Activated naive CD4-positive, alpha-beta T cell treated with anti-CD3 and anti-CD28 coated beads, Interleukin-2, amount 50 U/mL, for 16 hours (primary cell): ENCODE data around the gene ANKRD17.
"Not testable (repeated sequence)": the region's sequence is repeated elsewhere in the genome, so short reads cannot be mapped to it uniquely, and the experiment has no call there.

ENCODE experiments used
- DNase-seq: peaks from one replicate; pipeline ENCODE4 v3.0.0-alpha.2; 2020

The ANKRD17 gene

DNA sequence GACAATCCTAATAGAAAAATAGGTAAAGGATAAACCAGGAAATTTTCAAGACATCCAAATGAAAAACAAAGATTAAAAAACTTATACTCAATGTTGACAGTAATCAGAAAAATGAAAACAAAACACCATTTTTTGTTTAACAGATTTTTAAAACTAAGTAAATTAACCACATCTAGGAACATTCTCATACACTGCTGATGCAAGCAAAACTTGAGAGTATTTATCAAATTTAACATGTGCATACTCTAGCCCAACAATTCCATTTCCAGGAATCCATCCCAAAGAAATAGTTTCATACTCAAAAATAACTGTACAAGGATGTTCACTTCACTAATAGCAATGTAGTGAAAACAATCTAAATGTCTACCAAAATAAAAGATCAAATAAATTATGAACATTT lies 11.5 kb downstream of the ANKRD17 start:
- DNase-seq = no peak

DNA sequence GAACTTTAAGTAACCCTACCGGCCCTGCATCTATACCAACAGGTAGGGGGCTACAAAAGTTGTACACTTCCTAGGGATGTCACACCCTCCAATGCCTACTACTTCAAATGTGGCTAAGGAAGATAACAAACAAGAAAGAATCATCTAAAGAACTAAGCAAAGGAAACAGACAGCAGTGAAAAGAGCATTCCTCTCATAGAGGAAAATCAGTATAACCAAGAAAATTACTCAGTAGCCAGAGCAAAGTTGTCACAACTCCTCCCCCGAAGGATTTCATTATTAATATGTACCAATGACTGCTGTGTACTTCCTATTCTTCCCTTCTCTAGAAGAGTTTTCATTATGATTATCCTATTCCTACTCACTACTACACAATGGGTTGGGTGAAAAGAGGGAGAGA lies 12.6 kb downstream of the ANKRD17 start:
- DNase-seq = no peak

DNA sequence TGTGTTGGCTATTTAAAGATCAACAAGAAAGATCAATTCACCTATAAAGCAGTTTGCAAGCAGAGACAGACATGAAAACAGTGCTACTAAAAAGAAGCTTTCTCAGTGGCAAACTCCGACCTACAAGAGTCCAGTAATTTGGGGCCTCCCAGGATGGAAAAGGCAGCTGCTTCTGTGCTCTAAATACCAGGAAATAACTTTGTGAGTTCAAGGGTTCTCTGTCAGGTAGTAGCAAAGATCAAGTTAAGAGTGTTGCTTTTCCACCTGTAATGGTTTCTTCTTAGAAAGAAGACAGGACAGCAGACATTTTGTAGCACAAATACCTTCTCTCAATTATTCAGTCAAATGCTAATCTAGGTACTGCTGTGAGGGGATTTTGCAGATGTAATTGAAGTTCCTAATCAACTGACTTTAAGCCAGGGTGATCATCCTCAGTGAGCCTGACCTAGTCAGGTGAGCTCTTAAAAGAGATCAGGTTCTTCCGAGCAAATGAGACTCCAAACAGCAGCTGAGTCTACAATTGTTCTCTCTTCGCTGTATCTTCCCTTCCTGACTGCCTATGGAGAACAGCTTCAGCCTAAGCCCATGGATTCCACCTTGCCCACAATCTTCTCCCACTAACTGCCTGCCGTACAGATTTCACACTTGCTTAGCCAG lies 13.5 kb downstream of the ANKRD17 start:
- no peak for DNase-seq

DNA sequence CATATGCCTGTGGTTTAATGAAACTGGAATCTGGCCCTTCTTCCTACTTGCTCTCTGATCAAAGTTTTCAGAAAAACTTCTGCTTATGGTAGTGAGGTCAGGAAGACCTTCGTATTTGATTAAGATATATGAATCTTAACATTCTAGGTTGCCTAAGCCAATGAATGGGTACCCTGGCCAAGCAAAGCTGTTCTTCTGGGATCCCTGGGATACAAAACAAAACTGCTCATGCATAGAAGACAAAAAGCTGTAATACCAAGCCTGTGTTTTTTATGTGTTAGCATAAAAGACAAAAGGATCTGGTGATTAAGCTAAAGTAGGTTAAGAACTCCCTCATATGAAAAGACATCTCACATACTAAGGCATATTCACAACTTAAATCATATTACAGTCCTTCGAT lies 21.6 kb downstream of the ANKRD17 start:
- no peak for DNase-seq

DNA sequence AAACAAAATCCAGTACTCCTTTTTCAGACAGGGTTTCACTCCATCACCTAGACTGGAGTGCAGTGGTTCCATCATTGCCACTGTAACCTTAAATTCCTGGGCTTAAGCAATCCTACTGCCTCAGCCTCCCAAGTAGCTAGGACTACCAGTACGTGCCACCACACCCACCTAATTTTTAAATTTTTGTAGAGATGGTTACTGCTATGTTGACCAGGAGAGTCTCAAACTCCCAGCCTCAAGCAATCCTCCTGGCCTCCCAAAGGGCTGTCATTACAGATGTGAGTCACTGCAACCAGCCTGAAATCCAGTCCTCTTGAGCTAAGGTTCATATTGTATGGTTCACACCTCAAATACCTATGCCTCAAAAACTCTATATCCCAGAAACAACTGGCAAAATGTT lies 22.4 kb downstream of the ANKRD17 start:
- no peak for DNase-seq

DNA sequence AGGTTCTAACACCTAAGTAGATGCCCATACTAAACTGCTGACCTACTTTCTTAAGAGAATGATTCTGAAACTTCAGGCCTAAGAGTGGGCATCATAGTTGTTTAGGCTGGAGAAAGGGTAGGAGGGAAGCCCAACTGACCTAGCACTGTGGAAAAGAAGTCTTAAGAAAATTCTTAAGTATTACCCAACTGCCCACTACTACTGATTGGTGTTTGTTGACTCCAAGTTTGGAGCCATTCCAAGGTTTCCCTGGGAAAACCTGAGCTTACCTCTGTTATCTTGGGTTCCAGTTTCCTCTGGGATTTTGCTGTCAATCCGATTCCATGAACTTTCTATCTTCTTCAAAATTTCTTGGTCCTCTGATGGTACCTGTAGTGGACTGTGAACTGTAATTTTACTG lies 23.9 kb downstream of the ANKRD17 start:
- no peak for DNase-seq

DNA sequence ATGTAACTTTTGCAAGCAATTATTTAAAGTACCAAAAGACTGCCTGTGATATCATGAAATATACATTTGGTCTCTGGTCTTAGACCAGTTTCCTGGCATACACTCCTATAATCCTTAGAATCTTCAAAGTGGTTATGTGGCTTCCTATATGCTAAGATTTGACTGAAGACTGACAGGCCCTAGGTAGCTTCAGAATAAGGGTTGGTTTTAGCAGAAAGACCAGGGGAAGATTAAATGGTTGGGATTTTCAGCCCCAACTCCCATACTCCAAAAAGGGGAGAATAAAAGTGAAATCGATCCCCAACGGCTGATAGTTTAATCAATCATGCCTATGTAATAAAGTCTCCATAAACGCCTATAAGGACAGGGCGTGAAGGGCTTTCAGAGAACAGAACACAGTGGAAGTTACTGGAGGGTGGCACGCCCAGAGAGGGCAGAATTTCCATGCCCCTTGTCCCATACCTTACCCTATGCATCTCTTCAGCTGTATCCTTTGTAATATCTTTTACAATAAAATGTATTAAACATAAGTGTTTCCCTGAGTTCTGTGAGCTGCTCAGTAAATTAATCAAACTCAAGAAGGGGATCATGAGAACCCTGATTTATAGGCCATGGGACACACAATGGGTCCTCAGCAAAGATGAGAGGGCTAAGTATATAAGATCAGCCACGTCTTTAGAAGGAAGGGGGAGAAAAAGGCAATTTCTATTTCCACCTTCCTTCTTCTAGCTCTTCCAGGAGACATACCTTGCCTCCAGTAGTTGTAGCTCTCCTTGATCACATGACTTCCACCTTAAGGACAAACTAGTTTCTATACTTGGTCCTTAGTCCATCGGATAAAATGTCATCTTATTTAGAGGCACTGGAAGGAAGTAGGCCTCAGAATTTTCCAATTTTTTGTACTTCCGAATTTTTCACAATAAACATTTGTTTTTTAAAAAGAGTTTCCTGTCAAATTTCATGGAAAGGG lies 26.8 kb downstream of the ANKRD17 start:
- no peak for DNase-seq

DNA sequence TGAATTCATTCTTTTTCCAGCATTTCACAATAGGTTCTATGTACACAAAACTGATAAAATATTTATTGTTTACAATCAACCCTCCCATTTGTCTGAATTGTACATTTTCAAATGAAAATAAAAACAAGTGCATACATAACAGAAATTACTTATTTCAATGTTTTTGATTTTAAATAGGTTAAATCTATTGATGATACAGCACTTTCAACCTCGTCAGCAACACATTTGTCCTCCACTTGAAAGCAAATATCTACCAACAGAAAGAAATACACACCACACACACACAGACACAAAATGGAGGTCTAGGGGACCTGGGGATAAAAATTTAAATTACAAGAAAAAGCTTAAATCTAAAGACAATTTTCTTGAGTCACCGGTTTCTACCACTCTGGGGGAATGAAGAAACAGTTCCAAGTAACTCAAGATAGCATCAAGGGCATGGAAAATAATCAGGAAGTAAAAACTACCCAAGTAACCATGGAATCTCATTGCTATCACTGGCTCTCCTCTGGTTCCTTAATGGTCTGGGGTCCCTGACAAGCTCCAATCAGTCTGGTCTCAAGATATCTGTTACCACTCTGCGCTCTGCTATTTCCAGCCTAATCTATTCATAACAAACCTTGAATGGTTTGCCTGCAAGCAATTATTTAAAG lies 27.6 kb downstream of the ANKRD17 start:
- no peak for DNase-seq

DNA sequence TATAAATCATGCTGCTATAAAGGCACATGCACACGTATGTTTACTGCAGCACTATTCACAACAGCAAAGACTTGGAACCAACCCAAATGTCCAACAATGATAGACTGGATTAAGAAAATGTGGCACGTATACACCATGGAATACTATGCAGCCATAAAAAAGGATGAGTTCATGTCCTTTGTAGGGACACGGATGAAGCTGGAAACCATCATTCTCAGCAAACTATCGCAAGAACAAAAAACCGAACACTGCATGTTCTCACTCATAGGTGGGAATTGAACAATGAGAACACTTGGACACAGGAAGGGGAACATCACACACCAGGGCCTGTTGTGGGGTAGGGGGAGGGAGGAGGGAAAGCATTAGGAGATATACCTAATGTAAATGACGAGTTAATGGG lies 29.8 kb downstream of the ANKRD17 start:
- DNase-seq = not testable (repeated sequence)

DNA sequence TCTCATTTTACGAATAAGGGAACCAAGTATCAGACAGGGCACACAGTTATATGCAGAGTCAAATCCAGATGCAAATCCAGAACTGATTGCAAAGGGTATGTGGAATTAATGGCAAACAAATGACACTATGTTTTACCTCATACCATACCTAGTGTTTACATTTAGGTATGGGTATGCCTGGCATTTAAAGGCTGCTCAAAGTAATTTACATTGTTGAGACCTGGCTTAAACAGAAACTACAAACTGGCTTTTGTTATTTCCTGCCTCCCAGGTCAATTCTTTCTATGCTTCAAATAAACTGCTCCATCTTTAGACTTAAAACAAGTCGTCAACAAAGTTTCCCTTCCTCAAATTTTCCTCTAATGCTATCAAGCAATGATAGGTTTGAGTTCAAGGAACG lies 33.7 kb downstream of the ANKRD17 start:
- no peak for DNase-seq

DNA sequence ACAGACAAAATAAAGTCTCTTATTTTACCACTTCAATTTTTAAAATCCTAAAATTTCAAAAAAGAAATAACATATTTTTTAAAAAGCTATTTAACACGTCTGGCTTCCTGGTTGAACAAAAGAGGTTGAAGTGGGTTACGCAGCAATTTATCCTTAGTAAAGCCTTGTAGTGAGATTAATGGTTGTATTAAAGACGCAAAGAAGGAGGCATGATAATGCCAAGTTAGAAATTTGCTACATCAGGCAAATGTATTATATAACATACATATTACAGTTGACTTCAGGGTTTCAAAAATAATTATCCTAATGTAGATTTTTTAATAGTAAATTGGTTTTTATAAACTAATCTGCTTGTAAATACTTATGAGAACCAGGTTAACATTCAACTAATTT lies 35.3 kb downstream of the ANKRD17 start:
- DNase-seq = no peak

DNA sequence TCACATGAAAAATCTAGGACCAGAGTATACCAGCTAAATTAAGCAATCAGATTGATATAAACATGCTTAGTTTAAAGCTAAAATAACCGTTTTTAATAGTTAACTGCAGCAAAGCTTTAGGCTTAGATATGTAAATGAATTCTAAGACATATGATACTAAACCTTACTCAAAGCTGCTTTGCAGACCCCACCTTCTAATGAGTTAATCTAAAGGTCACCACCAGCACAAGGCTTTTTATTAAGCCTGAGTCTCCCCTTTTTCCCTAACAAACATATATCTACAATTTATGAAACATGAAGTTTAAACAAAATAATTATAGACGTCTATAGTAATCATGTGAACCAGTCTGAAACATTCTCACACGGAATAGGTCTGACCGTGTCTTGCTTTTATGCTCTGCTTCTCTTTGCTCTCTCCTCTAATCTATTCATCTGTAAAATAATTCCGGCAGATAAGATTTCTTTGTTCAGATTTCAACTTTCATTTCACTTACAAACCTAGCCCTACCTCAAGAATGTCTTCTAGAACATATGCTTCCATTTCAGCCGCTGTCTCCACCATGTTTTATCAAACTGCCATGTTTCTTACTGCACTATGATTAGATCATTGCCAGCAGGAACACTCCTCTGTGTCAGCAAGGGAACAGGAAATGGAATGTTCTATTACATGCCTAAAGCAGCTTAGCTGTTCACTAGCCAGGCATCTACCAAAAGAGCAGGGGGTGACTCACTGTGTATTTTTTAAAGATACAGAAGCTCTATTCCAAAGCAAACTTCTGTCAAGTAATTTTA lies 35.9 kb downstream of the ANKRD17 start:
- peak; percentile 33 for DNase-seq

DNA sequence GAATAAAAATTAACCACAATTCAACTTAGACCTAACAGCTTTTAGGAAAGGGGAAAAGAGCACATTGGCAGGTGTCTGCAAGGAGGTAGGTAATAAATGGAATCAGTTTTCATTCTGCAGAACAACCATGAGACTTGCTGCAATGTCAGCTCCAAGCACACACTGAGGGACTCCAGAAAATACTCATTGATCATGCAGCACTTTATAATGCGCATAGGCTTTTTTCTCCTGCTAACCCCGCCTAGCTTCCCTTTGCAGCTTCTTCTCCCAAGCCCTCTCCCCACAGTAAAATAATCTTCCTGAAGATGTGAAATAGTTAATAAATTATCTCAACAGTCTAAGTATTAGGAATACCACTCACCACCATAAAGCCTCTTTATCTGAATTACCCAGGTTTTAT lies 36.9 kb downstream of the ANKRD17 start:
- no peak for DNase-seq

DNA sequence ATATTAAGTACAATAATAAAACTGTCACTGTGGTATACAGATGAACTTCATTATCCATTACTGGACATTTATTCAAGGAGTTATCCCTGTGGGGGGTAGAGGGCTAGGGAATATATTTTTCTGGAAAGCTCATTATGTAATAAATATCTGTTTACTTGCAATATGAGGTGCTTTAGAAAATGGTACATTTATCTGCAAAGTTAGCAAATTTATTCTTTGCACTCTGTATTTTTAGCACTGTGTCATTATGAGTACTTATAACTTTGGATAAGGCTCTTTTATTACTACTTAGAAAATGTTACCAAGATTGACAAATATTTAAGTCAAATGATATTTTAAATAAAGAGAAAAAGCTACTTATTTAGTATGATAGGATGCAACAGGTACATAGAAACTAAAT lies 37.8 kb downstream of the ANKRD17 start:
- no peak for DNase-seq

DNA sequence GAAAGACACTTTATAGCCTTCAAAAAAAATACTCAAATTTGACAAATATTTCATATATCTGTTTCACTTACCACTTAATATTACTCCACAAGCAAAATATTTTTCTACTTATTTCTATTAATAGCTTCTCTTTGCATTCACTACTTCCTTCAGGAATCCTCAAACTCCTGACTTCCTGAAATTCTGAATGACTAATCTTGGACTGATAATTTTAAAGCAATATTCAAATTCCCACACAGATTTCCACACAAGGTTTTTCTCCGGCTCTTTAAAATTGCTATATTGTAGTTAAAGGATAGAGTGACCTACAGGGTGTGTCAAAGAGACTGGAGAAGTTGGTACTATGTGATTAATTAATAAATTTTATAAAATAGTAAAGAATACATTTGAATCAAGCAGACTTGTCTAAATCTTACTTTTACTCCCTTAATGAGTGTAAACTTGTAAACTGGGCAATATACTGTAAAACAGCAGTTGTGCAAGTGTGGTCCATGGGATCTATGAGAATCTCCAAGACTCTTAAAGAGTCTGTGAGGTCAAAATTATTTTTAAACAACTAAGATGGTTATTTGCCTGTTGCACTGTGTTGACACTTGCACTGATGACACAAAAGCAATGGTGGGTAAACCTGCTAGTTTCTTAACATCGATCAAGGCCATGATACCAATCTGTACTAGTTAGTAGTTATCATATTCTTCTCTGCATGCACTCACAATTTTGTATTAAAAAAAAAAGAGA lies 44.5 kb downstream of the ANKRD17 start:
- DNase-seq = no peak

DNA sequence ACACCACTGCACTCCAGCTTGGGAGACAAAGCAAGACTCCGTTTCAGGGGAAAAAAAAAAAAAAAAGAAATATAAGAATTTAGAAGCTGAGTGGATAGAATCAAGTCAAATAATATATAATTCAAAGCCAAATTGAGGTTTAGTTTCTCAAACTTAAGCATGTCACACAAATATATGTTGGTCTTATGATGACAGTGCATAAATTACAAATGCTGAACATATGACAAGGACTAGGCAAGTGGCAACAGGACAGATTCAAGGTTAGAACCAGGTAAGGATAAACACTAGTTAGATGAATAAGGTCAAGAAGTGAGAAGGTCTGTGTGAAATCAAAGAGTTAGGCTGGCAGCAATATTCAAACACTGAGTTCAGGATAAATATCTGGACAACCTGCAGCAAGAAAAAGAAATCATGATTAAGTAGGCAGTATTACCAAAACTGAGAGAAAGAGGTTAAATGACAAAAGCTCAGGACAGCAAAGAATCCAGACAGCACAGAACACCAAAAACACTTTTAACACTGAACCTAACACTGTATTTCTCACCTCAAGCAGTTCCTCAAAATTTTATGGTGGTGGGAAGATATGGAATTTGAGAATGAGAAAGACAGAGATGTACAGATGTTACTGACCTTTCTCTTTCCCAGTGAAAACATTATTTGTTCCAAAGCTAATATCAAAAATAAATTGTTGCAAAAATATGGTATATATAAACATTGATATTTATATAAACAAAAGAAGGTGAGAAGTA lies 45.4 kb downstream of the ANKRD17 start:
- no peak for DNase-seq

DNA sequence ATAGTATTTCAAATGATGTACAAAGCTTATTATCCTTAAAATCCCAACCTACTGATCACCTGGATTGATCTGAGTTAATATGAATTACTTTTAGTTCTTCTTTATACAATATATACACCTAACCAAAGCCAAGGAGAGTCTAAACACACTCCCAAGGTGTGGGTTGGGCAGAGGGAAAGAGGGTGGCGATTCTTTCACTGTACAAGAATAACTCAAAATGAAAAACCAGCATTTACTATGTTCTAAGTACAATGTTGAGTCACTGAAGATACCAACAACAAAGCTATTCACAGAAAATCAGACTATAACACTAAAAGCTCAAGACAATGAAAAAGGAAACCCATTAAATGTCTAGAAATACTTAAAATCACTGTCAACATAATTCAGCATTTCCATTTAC lies 46.6 kb downstream of the ANKRD17 start:
- DNase-seq = no peak

DNA sequence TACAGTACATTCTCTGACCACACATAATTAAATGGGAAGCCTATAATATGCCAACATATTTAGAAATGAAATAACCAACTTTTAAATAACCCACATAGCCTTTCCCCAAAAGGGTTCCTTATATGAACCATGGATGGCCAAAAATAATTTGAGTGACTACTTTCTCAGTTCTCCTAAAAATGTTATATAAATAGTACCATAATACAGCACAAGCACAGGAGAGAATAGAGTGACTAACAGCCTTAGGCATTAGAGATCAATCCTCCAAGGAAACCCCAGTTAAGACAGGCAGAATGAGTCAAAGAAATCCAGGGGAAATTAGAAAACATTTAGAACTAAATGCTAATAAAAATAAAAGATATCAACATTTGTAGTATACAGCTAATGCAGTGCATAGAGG lies 50.2 kb downstream of the ANKRD17 start:
- DNase-seq = no peak

DNA sequence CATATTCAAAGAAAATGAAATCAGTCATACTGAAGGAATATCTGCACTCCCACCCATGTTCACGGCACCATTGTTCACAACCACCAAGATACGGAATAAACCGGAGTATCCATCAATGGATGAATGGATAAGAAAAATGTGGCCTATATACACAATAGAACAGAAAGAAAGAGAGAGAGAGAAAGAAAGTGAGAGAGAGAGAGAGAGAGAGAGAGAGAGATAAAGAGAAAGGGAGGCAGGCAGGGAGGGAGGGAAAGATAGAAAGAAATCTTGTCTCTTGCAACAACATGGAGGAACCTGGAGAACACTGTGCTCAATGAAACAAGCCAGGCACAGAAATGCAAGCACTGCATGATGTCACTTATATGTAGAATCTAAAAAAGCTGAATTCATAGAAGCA lies 52.4 kb downstream of the ANKRD17 start:
- DNase-seq = no peak

DNA sequence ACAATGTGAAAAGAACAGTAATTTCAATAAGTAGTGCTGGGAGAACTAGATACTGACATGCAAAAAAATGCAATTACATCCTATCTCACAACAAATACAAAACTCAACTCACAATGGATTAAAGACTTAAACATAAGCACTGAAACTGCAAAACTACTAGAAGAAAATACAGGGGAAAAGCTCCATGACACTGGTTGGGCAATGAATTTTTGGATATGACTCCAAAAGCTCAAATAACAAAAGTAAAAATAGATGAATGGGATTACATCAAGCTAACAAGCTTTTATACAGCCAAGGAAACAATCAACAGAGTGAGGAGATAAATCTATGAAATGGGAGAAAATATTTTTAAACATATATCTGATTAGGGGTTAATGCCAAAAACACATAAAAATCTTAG lies 53.1 kb downstream of the ANKRD17 start:
- DNase-seq = no peak

DNA sequence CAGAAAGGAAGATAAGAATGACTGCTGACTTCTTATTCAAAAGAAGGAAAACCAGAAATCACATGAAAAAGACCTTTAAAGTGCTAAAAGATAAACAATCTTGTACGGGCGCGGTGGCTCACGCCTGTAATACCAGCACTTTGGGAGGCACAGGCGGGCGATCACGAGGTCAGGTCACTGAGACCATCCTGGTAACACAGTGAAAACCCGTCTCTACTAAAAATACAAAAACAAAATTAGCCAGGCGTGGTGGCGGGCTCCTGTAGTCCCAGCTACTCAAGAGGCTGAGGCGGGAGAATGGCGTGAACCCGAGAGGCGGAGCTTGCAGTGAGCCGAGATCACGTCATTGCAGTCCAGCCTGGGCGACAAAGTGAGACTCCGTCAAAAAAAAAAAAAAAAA lies 54.6 kb downstream of the ANKRD17 start:
- DNase-seq = not testable (repeated sequence)

DNA sequence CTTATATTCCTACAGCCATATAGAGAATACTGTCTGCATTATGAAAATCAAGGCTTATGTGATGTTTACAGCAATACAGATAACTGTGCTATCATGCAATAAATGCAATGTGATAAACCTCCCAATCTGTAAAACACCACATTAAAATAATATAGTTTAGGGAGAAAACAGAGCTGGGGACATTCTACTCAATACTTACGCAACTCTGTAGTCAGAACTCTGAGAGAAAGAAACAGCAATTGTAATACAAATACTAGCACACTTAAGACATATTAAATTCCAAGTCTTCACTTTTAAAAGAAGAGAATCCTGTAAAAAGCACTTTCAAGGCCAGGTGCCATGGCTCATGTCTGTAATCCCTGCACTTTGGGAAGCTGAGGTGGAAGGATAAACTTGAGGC lies 61.4 kb downstream of the ANKRD17 start:
- DNase-seq = no peak
